ENCODE results near the gene PLXNA3.

PLXNA3 gene

DNA sequence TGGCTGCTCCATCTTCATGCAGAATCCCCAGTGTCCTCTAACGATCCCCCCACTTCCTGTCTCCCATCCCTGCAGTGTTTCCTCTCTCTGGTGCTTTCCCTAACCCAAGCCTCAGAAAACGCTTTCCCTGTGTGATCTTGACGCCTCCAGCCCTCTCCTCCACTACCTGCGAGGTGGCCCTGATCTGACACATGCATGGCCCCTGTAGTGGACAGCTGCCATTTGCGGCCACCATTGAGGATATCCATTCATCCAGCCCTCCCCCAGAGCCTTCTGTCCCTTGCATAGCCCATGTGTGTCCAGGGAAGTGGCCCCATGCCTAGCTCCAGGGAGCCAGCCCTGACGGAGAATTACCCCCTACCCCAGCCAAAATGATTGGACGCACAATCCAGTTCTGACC lies 25.2 kb downstream of the PLXNA3 start:
- Histone ChIP-seq H3K27ac (ENCODE audit: low read depth, low read length) (no peak overlapping the region), H3K4me1 (ENCODE audit: control insufficient read depth in 5 of 5, insufficient read depth in 5 of 5, low read length in 5 of 5) (peaks cover 0 to 35% (median 23%) of the 10 kb centered on the region in 5 donors), H3K9ac (ENCODE audit: low read length in 5 of 5) (no peak overlapping the region), H3K27me3 (ENCODE audit: control insufficient read depth in 5 of 5, insufficient read depth in 4 of 5, low read length in 5 of 5) (peaks cover 0 to 10% (median 5%) of the 10 kb centered on the region in 5 donors), H3K9me3 (ENCODE audit: control insufficient read depth in 5 of 5, low read length in 5 of 5) (peaks cover 0 to 3% (median 0%) of the 10 kb centered on the region in 5 donors), H3K4me3 (ENCODE audit: low read depth in 1 of 5, low read length in 5 of 5) (no peak overlapping the region), H3K36me3 (ENCODE audit: control insufficient read depth in 5 of 5, insufficient read depth in 5 of 5, low read length in 5 of 5) (peaks cover 0 to 21% (median 10%) of the 10 kb centered on the region in 5 donors)

DNA sequence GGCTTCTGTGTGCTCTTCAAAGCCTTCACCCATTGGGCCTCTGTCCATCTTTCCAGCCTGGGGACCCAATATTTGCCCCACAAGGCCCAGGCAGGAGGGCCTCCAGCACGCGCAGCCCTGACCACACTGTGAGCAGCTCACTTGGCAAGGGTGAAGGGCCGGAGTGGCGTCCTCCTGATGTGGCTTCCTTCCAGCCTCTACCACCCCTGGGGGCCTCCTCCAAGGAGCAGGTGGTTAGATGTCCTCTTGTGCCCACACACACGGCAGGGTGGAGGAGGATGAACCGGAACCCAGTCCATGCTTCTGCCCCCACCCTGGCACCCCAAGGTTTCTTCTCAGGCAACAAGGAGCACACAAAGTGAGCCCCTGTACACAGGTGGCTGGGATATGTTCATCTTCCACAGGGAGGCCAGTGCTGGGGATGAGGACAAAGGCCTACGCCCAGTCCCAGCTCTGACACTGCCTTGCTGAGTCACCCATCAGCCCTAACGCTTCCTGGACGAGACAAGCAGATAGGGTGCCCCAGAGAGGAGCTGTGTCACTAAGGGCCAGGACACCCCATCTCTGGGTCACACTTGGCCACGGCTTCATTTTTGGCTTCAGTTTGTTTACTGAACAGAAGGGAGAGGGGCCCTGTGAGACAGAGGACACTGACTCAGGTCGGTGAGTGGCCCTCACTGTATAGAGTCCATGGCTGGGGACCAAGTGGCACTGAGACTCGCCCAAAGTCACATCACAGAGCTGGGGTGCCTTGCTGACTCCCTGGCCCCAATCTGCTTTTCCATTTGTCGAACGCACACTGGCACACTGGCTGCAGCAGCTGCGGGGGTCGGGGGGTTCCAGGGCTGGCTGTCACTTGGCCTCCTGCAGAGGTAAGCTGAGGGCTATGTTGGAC lies 26.4 kb downstream of the PLXNA3 start:
- peaks cover 0 to 3% (median 0%) of the 10 kb centered on the region in 5 donors for H3K9me3 ChIP-seq (ENCODE audit: control insufficient read depth in 5 of 5, low read length in 5 of 5)
- no peak overlapping the region for H3K27ac ChIP-seq (ENCODE audit: low read depth, low read length)
- no peak overlapping the region for H3K4me3 ChIP-seq (ENCODE audit: low read depth in 1 of 5, low read length in 5 of 5)
- H3K36me3 ChIP-seq (ENCODE audit: control insufficient read depth in 5 of 5, insufficient read depth in 5 of 5, low read length in 5 of 5) = peaks cover 0 to 26% (median 15%) of the 10 kb centered on the region in 5 donors
- peaks cover 0 to 12% (median 10%) of the 10 kb centered on the region in 5 donors for H3K27me3 ChIP-seq (ENCODE audit: control insufficient read depth in 5 of 5, insufficient read depth in 4 of 5, low read length in 5 of 5)
- peaks cover 0 to 40% (median 26%) of the 10 kb centered on the region in 5 donors for H3K4me1 ChIP-seq (ENCODE audit: control insufficient read depth in 5 of 5, insufficient read depth in 5 of 5, low read length in 5 of 5)
- H3K9ac ChIP-seq (ENCODE audit: low read length in 5 of 5) = no peak overlapping the region

DNA sequence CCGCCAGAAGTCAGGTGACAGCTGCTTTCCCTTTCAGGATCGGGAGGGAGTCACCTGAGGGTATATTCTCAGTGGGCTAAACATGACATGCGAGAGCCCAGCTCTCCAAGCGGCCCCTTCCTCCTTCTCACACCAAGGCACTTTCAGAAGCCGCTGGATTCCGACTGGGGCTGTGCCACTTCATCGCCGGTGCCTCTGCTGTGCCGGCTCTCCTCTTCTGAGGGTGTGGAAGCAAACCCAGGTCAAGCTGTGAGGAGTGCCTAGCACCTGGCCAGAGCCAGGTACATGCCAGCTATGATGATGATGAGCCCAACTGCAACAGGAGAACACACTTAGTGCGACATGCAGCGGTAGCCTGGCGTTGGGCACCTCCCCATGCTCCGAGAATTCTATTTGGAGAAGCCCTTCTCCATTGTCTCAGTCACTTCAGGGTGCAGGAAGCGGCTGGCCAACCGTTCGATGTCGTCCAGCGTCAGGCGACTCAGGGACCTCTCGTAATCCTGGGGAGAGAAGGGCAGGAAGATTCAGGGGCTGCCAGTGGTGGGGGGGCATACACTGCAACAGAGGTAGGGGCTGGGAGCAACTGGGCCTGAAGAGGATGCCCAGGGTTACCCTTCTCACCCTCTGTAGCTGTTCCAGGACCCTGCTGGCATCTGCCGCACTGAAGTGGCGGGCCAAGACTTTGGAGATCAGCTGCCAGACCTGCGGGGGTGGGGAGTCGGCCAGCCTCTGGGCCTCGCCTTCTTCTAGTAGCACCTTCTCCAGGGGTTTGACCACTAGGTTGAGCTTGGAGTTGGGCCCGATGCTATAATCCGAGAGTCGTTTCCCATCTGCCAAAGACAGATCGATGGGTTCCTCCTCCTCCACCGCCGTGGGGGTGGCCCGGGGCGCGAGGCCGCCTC lies 27.3 kb downstream of the PLXNA3 start:
- H3K36me3 ChIP-seq (ENCODE audit: control insufficient read depth in 5 of 5, insufficient read depth in 5 of 5, low read length in 5 of 5) = peaks cover 0 to 26% (median 15%) of the 10 kb centered on the region in 5 donors
- peak overlapping the region; percentile 37 for H3K27ac ChIP-seq (ENCODE audit: low read depth, low read length)
- H3K9me3 ChIP-seq (ENCODE audit: control insufficient read depth in 5 of 5, low read length in 5 of 5) = peaks cover 0 to 3% (median 0%) of the 10 kb centered on the region in 5 donors
- peak overlapping the region in 3 of 5 donors; percentile 23 to 46 (median 43) for H3K9ac ChIP-seq (ENCODE audit: low read length in 5 of 5)
- peaks cover 0 to 45% (median 31%) of the 10 kb centered on the region in 5 donors for H3K4me1 ChIP-seq (ENCODE audit: control insufficient read depth in 5 of 5, insufficient read depth in 5 of 5, low read length in 5 of 5)
- peak overlapping the region in 4 of 5 donors; percentile 50 to 68 (median 58) for H3K4me3 ChIP-seq (ENCODE audit: low read depth in 1 of 5, low read length in 5 of 5)
- peaks cover 0 to 12% (median 12%) of the 10 kb centered on the region in 5 donors for H3K27me3 ChIP-seq (ENCODE audit: control insufficient read depth in 5 of 5, insufficient read depth in 4 of 5, low read length in 5 of 5)

- H3K27me3 ChIP-seq (ENCODE audit: control insufficient read depth in 5 of 5, insufficient read depth in 4 of 5, low read length in 5 of 5) = peaks cover 0 to 12% (median 12%) of the 10 kb centered on the region in 5 donors
- H3K27ac ChIP-seq (ENCODE audit: low read depth, low read length) = peak overlapping the region; percentile 37
- H3K4me3 ChIP-seq (ENCODE audit: low read depth in 1 of 5, low read length in 5 of 5) = peak overlapping the region in 4 of 5 donors; percentile 50 to 68 (median 58)
- peaks cover 0 to 46% (median 31%) of the 10 kb centered on the region in 5 donors for H3K4me1 ChIP-seq (ENCODE audit: control insufficient read depth in 5 of 5, insufficient read depth in 5 of 5, low read length in 5 of 5)
- peak overlapping the region in 3 of 5 donors; percentile 43 to 46 (median 43) for H3K9ac ChIP-seq (ENCODE audit: low read length in 5 of 5)
- peaks cover 0 to 3% (median 0%) of the 10 kb centered on the region in 5 donors for H3K9me3 ChIP-seq (ENCODE audit: control insufficient read depth in 5 of 5, low read length in 5 of 5)
- H3K36me3 ChIP-seq (ENCODE audit: control insufficient read depth in 5 of 5, insufficient read depth in 5 of 5, low read length in 5 of 5) = peaks cover 0 to 26% (median 15%) of the 10 kb centered on the region in 5 donors
Observed at GRCh38 chrX:154486052-154486395, 27.9 kb downstream of the PLXNA3 start.

DNA sequence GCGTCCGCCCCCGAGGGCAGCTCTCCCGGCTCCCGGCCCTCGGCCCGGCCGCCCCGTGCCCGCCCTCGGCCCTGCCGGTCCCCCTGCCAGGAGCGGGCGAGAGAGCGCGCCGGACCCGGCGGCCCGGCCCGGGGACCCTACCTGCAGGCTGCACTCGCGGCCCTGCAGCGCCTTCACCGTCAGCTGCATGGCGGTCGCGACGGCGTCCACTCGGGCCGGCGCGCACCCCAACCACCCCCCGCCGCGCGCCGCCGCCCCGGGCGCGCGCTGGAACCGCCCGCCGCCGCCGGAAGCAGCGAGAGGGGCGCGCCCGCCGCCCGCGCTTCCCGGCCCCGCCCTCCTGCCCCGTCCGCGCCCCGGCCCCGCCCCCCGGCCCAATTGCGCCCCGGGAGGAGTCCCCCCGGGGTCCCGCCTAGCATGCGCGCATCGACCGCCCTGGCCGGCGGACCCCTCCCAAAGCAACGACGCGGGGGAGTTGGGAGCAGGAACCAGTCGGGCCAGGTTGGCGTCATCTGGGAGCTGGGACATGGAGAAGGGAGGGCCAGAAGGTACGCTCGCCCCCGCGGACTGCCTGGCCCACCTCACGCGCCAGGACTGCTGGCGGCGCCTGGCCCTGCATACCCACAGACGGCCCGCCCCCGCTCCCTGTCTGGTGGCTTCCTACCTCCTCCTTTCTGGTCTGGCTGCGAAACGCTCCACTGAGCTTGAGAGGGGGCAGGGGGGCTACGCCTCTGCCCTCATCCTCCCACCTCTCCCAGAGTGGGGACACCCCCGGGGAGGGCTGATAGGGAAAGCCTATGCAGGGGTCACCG lies 28.5 kb downstream of the PLXNA3 start, which contains the start of gene UBL4A:
TSS of gene UBL4A (minus strand) at position 220 of the 812 bp plus-strand sequence. CDS start at position 189, 31 bp downstream.
- peaks cover 0 to 26% (median 15%) of the 10 kb centered on the region in 5 donors for H3K36me3 ChIP-seq (ENCODE audit: control insufficient read depth in 5 of 5, insufficient read depth in 5 of 5, low read length in 5 of 5)
- peaks cover 0 to 50% (median 31%) of the 10 kb centered on the region in 5 donors for H3K4me1 ChIP-seq (ENCODE audit: control insufficient read depth in 5 of 5, insufficient read depth in 5 of 5, low read length in 5 of 5)
- peak within 1 kb of the TSS in 3 of 5 donors; percentile 43 to 46 (median 43) for H3K9ac ChIP-seq (ENCODE audit: low read length in 5 of 5)
- peaks cover 0 to 12% (median 12%) of the 10 kb centered on the region in 5 donors for H3K27me3 ChIP-seq (ENCODE audit: control insufficient read depth in 5 of 5, insufficient read depth in 4 of 5, low read length in 5 of 5)
- H3K9me3 ChIP-seq (ENCODE audit: control insufficient read depth in 5 of 5, low read length in 5 of 5) = peaks cover 0 to 3% (median 0%) of the 10 kb centered on the region in 5 donors
- H3K27ac ChIP-seq (ENCODE audit: low read depth, low read length) = peak within 1 kb of the TSS; percentile 41
- H3K4me3 ChIP-seq (ENCODE audit: low read depth in 1 of 5, low read length in 5 of 5) = peak within 1 kb of the TSS in 4 of 5 donors; percentile 50 to 68 (median 58)

- Histone ChIP-seq H3K36me3 (ENCODE audit: control insufficient read depth in 5 of 5, insufficient read depth in 5 of 5, low read length in 5 of 5) (peaks cover 0 to 26% (median 15%) of the 10 kb centered on the region in 5 donors), H3K4me1 (ENCODE audit: control insufficient read depth in 5 of 5, insufficient read depth in 5 of 5, low read length in 5 of 5) (peaks cover 0 to 50% (median 31%) of the 10 kb centered on the region in 5 donors), H3K27ac (ENCODE audit: low read depth, low read length) (no peak overlapping the region), H3K9me3 (ENCODE audit: control insufficient read depth in 5 of 5, low read length in 5 of 5) (peaks cover 0 to 3% (median 0%) of the 10 kb centered on the region in 5 donors), H3K4me3 (ENCODE audit: low read depth in 1 of 5, low read length in 5 of 5) (no peak overlapping the region), H3K9ac (ENCODE audit: low read length in 5 of 5) (no peak overlapping the region), H3K27me3 (ENCODE audit: control insufficient read depth in 5 of 5, insufficient read depth in 4 of 5, low read length in 5 of 5) (peaks cover 0 to 12% (median 10%) of the 10 kb centered on the region in 5 donors)
Observed at GRCh38 chrX:154487518-154488290, 29.6 kb downstream of the PLXNA3 start.

- peaks cover 0 to 26% (median 15%) of the 10 kb centered on the region in 5 donors for H3K36me3 ChIP-seq (ENCODE audit: control insufficient read depth in 5 of 5, insufficient read depth in 5 of 5, low read length in 5 of 5)
- H3K4me1 ChIP-seq (ENCODE audit: control insufficient read depth in 5 of 5, insufficient read depth in 5 of 5, low read length in 5 of 5) = peaks cover 0 to 50% (median 31%) of the 10 kb centered on the region in 5 donors
- H3K4me3 ChIP-seq (ENCODE audit: low read depth in 1 of 5, low read length in 5 of 5) = no peak overlapping the region
- H3K27me3 ChIP-seq (ENCODE audit: control insufficient read depth in 5 of 5, insufficient read depth in 4 of 5, low read length in 5 of 5) = peaks cover 0 to 12% (median 9%) of the 10 kb centered on the region in 5 donors
- H3K9ac ChIP-seq (ENCODE audit: low read length in 5 of 5) = no peak overlapping the region
- H3K27ac ChIP-seq (ENCODE audit: low read depth, low read length) = no peak overlapping the region
- H3K9me3 ChIP-seq (ENCODE audit: control insufficient read depth in 5 of 5, low read length in 5 of 5) = peaks cover 0 to 3% (median 0%) of the 10 kb centered on the region in 5 donors
Observed at GRCh38 chrX:154488336-154489075, 30.4 kb downstream of the PLXNA3 start.

- Histone ChIP-seq H3K4me1 (ENCODE audit: control insufficient read depth in 5 of 5, insufficient read depth in 5 of 5, low read length in 5 of 5) (peaks cover 0 to 50% (median 31%) of the 10 kb centered on the region in 5 donors), H3K9me3 (ENCODE audit: control insufficient read depth in 5 of 5, low read length in 5 of 5) (peaks cover 0 to 3% (median 0%) of the 10 kb centered on the region in 5 donors), H3K4me3 (ENCODE audit: low read depth in 1 of 5, low read length in 5 of 5) (peak overlapping the region; percentile 60 to 81 (median 69)), H3K36me3 (ENCODE audit: control insufficient read depth in 5 of 5, insufficient read depth in 5 of 5, low read length in 5 of 5) (peaks cover 0 to 24% (median 15%) of the 10 kb centered on the region in 5 donors), H3K27me3 (ENCODE audit: control insufficient read depth in 5 of 5, insufficient read depth in 4 of 5, low read length in 5 of 5) (peaks cover 0 to 12% (median 9%) of the 10 kb centered on the region in 5 donors), H3K9ac (ENCODE audit: low read length in 5 of 5) (no peak overlapping the region), H3K27ac (ENCODE audit: low read depth, low read length) (no peak overlapping the region)
Observed at GRCh38 chrX:154489182-154489581, 31.1 kb downstream of the PLXNA3 start.

Data from subcutaneous abdominal adipose tissue (tissue), 5 donors.